DOHH2 (cell line): Measurements from ENCODE around the gene NRSN2.

Experiments
- H3F3A ChIP-seq: fragments of 200-600 bp; sonication (generic), shearing (Covaris generic); 2 replicates; pipeline ENCODE4 v1.6.0; 2016; ENCODE audit warnings: antibody characterized with exemption, mild to moderate bottlenecking; ENCODE audit not compliant: control insufficient read depth, insufficient read depth
- H3K27ac ChIP-seq: fragments of 200-600 bp; sonication (generic); 2 replicates; pipeline ENCODE4 v1.5.1; 2014; ENCODE audit warnings: low read depth, mild to moderate bottlenecking, low read length, moderate library complexity
- H3K27me3 ChIP-seq: fragments of 200-600 bp; sonication (generic); 2 replicates; pipeline ENCODE4 v1.6.1; 2014; ENCODE audit warnings: mild to moderate bottlenecking, low read length, mixed read lengths; ENCODE audit not compliant: control insufficient read depth
- H3K36me3 ChIP-seq: fragments of 200-600 bp; sonication (generic); 2 replicates; pipeline ENCODE4 v1.6.1; 2014; ENCODE audit warnings: mild to moderate bottlenecking, low read length, moderate library complexity, mixed read lengths; ENCODE audit not compliant: control insufficient read depth
- H3K4me1 ChIP-seq: fragments of 200-600 bp; sonication (generic); 2 replicates; pipeline ENCODE4 v1.6.1; 2014; ENCODE audit warnings: mild to moderate bottlenecking, low read length, mixed read lengths; ENCODE audit not compliant: control insufficient read depth
- H3K4me2 ChIP-seq: fragments of 200-600 bp; sonication (generic); 2 replicates; pipeline ENCODE4 v1.6.0; 2014; ENCODE audit warnings: mild to moderate bottlenecking, low read length, moderate library complexity
- H3K4me3 ChIP-seq: fragments of 200-600 bp; sonication (generic); 2 replicates; pipeline ENCODE4 v1.5.1; 2014; ENCODE audit warnings: mild to moderate bottlenecking, low read length, mixed read lengths
- H3K79me2 ChIP-seq: fragments of 200-600 bp; sonication (generic); 2 replicates; pipeline ENCODE4 v1.6.1; 2014; ENCODE audit warnings: mild to moderate bottlenecking, low read length, mixed read lengths; ENCODE audit not compliant: control insufficient read depth
- H3K9me2 ChIP-seq: fragments of 200-600 bp; sonication (generic); replicated peaks from 2 replicates; pipeline ENCODE4 v1.6.1; 2014; ENCODE audit warnings: mild to moderate bottlenecking, low read length, mixed read lengths; ENCODE audit not compliant: control insufficient read depth
- H3K9me3 ChIP-seq: fragments of 200-600 bp; sonication (generic); 2 replicates; pipeline ENCODE4 v1.6.1; 2014; ENCODE audit warnings: antibody characterized with exemption, low read length, mixed read lengths; ENCODE audit not compliant: control insufficient read depth, insufficient read depth
- H4K20me1 ChIP-seq: fragments of 200-600 bp; sonication (generic); 2 replicates; pipeline ENCODE4 v1.6.0; 2014; ENCODE audit warnings: low read depth, mild to moderate bottlenecking, antibody characterized with exemption, low read length, moderate library complexity; ENCODE audit not compliant: control insufficient read depth, insufficient read depth
- CTCF ChIP-seq: fragments of 200-600 bp; sonication (generic); IDR thresholded peaks from one replicate; pipeline ENCODE4 v1.5.1; 2014; ENCODE audit warnings: antibody characterized with exemption, mild to moderate bottlenecking, low read depth, low read length; ENCODE audit not compliant: poor library complexity, severe bottlenecking
- EZH2phosphoT487 ChIP-seq: fragments of 200-600 bp; sonication (generic); IDR thresholded peaks from 2 replicates; pipeline ENCODE4 v1.6.1; 2017; ENCODE audit warnings: borderline replicate concordance, mild to moderate bottlenecking, antibody characterized with exemption, low read length, moderate library complexity, mixed read lengths

The NRSN2 gene

GRCh38 chr20:325045-325888 lies 21.6 kb upstream of the NRSN2 start, which contains the start of gene SOX12:
Gene SOX12, plus strand, starts transcription at chr20:325552. Its CDS starts 373 bp downstream, at chr20:325925.
- H3K4me1 ChIP-seq, result peaks cover 37% of the 10 kb centered on the region
- no peaks in the 10 kb centered on the region for H3K9me3 ChIP-seq
- peak within 1 kb of the TSS; percentile 99 for H3K4me3 ChIP-seq
- H3K36me3 ChIP-seq, result peaks cover 27% of the 10 kb centered on the region
- peaks cover 11% of the 10 kb centered on the region; the same call in 1 of the 2 replicates for H4K20me1 ChIP-seq
- H3F3A ChIP-seq, result peaks cover 25% of the 10 kb centered on the region
- no peaks in the 10 kb centered on the region for H3K9me2 ChIP-seq
- no peaks in the 10 kb centered on the region; the same call in 1 of the 2 replicates for H3K27me3 ChIP-seq
- H3K4me2 ChIP-seq, result peak within 1 kb of the TSS; percentile 100
- peaks cover 50% of the 10 kb centered on the region for H3K79me2 ChIP-seq
- H3K27ac ChIP-seq, result peak within 1 kb of the TSS; percentile 82
- TF ChIP-seq EZH2phosphoT487 (no peak), CTCF (no peak)

- Histone ChIP-seq H3K9me3 (no peaks in the 10 kb centered on the region), H3K4me2 (peak overlapping the region; percentile 66), H3K4me3 (peak overlapping the region; percentile 99), H3K4me1 (peaks cover 39% of the 10 kb centered on the region), H3K36me3 (peaks cover 34% of the 10 kb centered on the region), H3K27me3 (no peaks in the 10 kb centered on the region; the same call in 1 of the 2 replicates), H3F3A (peaks cover 26% of the 10 kb centered on the region), H3K79me2 (peaks cover 56% of the 10 kb centered on the region), H3K27ac (peak overlapping the region; percentile 80), H4K20me1 (peaks cover 18% of the 10 kb centered on the region; the same call in 1 of the 2 replicates), H3K9me2 (no peaks in the 10 kb centered on the region)
- TF ChIP-seq EZH2phosphoT487 (no peak), CTCF (no peak)
Measured at GRCh38 chr20:325889-326644, 20.8 kb upstream of the NRSN2 start.

- Histone ChIP-seq H3K79me2 (peaks cover 56% of the 10 kb centered on the region), H3K27ac (peak overlapping the region; percentile 80), H3F3A (peaks cover 26% of the 10 kb centered on the region), H3K9me2 (no peaks in the 10 kb centered on the region), H3K4me2 (peak overlapping the region; percentile 66), H3K27me3 (no peaks in the 10 kb centered on the region; the same call in 1 of the 2 replicates), H3K4me3 (peak overlapping the region; percentile 99), H3K36me3 (peaks cover 35% of the 10 kb centered on the region), H3K4me1 (peaks cover 39% of the 10 kb centered on the region), H3K9me3 (no peaks in the 10 kb centered on the region), H4K20me1 (peaks cover 18% of the 10 kb centered on the region; the same call in 1 of the 2 replicates)
- no peak for TF ChIP-seq CTCF
- TF ChIP-seq EZH2phosphoT487, result no peak
Measured at GRCh38 chr20:326645-327185, 20.2 kb upstream of the NRSN2 start.
